Activated B cell treated with CpG ODN at 0.5 μM for 24 hours (primary cell): ENCODE results near the gene CDHR2. TPM values are rescaled to one million over a fixed set of nuclear protein-coding genes. Genes with fewer than 3 reads are reported as not detected.
"Not testable (repeated sequence)": the region's sequence is repeated elsewhere in the genome, so short reads cannot be mapped to it uniquely, and the experiment has no call there.

Source experiments
- ATAC-seq: fragments of 200-7000 bp; cut with Tn5 transposase; one replicate; pipeline ENCODE4 v1.10.0; 2021; ENCODE audit warnings: low read depth, mild to moderate bottlenecking, moderate library complexity
- CTCF ChIA-PET: fragments of 350-600 bp; sonication (Branson Sonifier 250); formaldehyde crosslinking; loops from one replicate; lab custom pipeline; 2021; ENCODE audit warnings: antibody characterized with exemption; lab: Charles Lee
- POLR2A ChIA-PET: fragments of 350-600 bp; sonication (Branson Sonifier 250); formaldehyde crosslinking; loops from one replicate; lab custom pipeline; 2021; ENCODE audit warnings: antibody characterized with exemption; lab: Charles Lee
- DNase-seq: peaks from one replicate; pipeline ENCODE4 v3.0.0; 2022
- H3K27ac Mint-ChIP-seq: one replicate; pipeline ENCODE4 v1.8.0; 2020; ENCODE audit warnings: mixed read lengths
- H3K27me3 Mint-ChIP-seq: one replicate; pipeline ENCODE4 v1.8.0; 2021; ENCODE audit warnings: mixed read lengths
- H3K36me3 Mint-ChIP-seq: one replicate; pipeline ENCODE4 v1.8.0; 2021; ENCODE audit warnings: low read depth, mixed read lengths
- H3K4me1 Mint-ChIP-seq: one replicate; pipeline ENCODE4 v1.8.0; 2021; ENCODE audit warnings: mixed read lengths
- H3K4me3 Mint-ChIP-seq: one replicate; pipeline ENCODE4 v1.8.0; 2020; ENCODE audit warnings: mild to moderate bottlenecking, mixed read lengths
- H3K9me3 Mint-ChIP-seq: one replicate; pipeline ENCODE4 v1.8.0; 2020; ENCODE audit warnings: mixed read lengths
- CTCF ChIP-seq: fragments of 200-600 bp; IDR thresholded peaks from one replicate; pipeline ENCODE4 v1.8.0; 2022; ENCODE audit warnings: antibody characterized with exemption, mild to moderate bottlenecking
- intact Hi-C: fragments of 100-400 bp; cut with micrococcal nuclease; formaldehyde crosslinking; loops from one replicate; pipeline ENCODE4 v1.15.1; 2024
- total RNA-seq: library from RNA; stranded (reverse); gene quantifications from 2 replicates; pipeline ENCODE4 v1.2.3, GENCODE V29; 2022

The CDHR2 gene
- total RNA-seq, 1 donor from 2014 or later, result 0.31 TPM

- DNase-seq (no peak), ATAC-seq (no peak)
- intact Hi-C loops, result no loop called here
- Mint-ChIP-seq H3K4me1 (no peaks in the 10 kb centered on the region), H3K9me3 (peaks cover 4% of the 10 kb centered on the region), H3K27ac (no peak overlapping the region), H3K27me3 (peaks cover 1% of the 10 kb centered on the region), H3K36me3 (no peaks in the 10 kb centered on the region), H3K4me3 (no peak overlapping the region)
- TF ChIP-seq CTCF, result no peak
- POLR2A ChIA-PET, result no interaction called here
- CTCF ChIA-PET, result no interaction called here
Observed at GRCh38 chr5:176590035-176590717, 41.0 kb downstream of the CDHR2 start.

DNA sequence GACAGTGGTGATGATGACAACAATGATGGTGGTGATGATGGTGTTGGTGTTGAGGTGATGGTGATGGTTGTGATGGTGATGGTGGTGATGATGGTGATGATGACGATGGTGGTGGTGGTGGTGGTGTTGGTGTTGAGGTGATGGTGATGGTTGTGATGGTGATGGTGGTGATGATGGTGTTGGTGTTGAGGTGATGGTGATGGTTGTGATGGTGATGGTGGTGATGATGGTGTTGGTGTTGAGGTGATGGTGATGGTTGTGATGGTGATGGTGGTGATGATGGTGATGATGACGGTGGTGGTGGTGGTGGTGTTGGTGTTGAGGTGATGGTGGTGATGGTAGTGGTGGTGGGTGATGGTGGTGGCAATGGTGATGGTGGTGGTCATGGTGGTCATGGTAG lies 42.5 kb downstream of the CDHR2 start:
- H3K27me3 Mint-ChIP-seq, intact Hi-C loops, H3K4me1 Mint-ChIP-seq, DNase-seq, ATAC-seq, POLR2A ChIA-PET, H3K9me3 Mint-ChIP-seq, CTCF ChIA-PET, H3K4me3 Mint-ChIP-seq, H3K36me3 Mint-ChIP-seq, H3K27ac Mint-ChIP-seq: not testable (repeated sequence)

DNA sequence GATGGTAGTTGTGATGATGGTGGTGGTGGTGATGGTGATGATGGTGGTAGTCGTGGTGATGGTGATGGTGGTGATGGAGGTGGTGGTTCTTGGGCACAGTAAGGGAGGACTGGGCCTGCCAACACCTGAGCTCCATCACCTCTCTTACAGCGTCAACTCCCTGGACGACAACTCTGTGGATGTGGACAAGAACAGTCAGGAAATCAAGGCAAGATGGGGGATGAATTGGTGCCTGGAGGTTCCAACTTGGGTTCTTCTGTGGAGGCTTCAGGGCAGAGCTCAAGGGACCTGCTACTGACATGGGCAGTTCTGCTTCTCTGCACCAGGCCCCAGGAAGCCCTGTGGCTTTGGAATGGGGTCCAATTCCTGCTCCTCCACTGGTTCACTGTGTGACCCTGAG lies 43.4 kb downstream of the CDHR2 start:
- no peak overlapping the region for H3K4me3 Mint-ChIP-seq
- CTCF ChIA-PET, result no interaction called here
- POLR2A ChIA-PET, result no interaction called here
- peaks cover 7% of the 10 kb centered on the region for H3K4me1 Mint-ChIP-seq
- intact Hi-C loops, result no loop called here
- DNase-seq, result no peak
- no peak for TF ChIP-seq CTCF
- no peak overlapping the region for H3K27ac Mint-ChIP-seq
- no peaks in the 10 kb centered on the region for H3K36me3 Mint-ChIP-seq
- no peaks in the 10 kb centered on the region for H3K9me3 Mint-ChIP-seq
- no peak for ATAC-seq
- peaks cover 8% of the 10 kb centered on the region for H3K27me3 Mint-ChIP-seq

DNA sequence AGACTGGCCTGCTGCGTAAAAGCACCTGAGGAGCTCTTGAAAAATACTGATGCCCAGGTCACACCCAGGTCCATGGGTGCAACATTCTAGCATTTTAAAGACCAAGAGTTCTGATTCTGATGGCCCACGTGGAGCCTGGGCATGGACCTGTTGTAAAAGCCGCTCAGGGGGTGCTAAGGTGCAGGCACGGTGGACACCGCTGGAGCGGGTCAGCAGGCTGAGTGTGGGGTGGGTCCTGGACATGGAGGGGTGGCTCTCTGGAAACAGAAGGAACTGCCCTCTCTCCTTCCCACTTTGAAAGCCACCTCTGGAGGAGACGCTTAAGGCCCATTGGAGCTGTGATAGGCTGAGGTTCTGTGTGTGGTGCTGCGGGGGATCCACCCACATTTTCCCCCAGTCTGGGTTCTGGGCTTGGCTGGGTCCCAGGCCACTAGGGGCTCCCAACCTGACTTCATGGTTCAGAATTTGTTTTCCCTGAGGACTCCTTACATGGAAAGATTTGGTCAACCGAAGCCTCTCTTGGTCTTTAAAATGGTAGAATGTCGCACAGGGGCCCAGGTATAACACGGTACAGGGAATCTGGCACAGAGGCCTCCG lies 44.2 kb downstream of the CDHR2 start:
- ChIA-PET POLR2A (no interaction called here), CTCF (no interaction called here)
- peaks cover 7% of the 10 kb centered on the region for H3K4me1 Mint-ChIP-seq
- no peak for ATAC-seq
- H3K27ac Mint-ChIP-seq, result no peak overlapping the region
- no peak for TF ChIP-seq CTCF
- no peak overlapping the region for H3K4me3 Mint-ChIP-seq
- peaks cover 10% of the 10 kb centered on the region for H3K27me3 Mint-ChIP-seq
- no peaks in the 10 kb centered on the region for H3K9me3 Mint-ChIP-seq
- intact Hi-C loops, result no loop called here
- H3K36me3 Mint-ChIP-seq, result no peaks in the 10 kb centered on the region
- DNase-seq, result no peak

- DNase-seq (no peak), ATAC-seq (no peak)
- Mint-ChIP-seq H3K27ac (no peak overlapping the region), H3K4me1 (peaks cover 7% of the 10 kb centered on the region), H3K9me3 (no peaks in the 10 kb centered on the region), H3K36me3 (no peaks in the 10 kb centered on the region), H3K27me3 (peaks cover 10% of the 10 kb centered on the region), H3K4me3 (no peak overlapping the region)
- no peak for TF ChIP-seq CTCF
- CTCF ChIA-PET, result no interaction called here
- POLR2A ChIA-PET, result no interaction called here
- intact Hi-C loops, result no loop called here
Observed at GRCh38 chr5:176594554-176594953, 45.4 kb downstream of the CDHR2 start.
